ENCODE results near the gene KRT25.

The KRT25 gene

GRCh38 chr17:40775945-40776344 lies 20.8 kb upstream of the KRT25 start:
- DNase-seq (ENCODE audit: low spot score), result no peak
- no peak overlapping the region for H3K27ac ChIP-seq (replicated peaks; ENCODE audit: low read length)
- no peaks in the 10 kb centered on the region for H3K36me3 ChIP-seq (replicated peaks in 1 of 2; ENCODE audit: control insufficient read depth in 2 of 2, insufficient read depth in 2 of 2, low read length in 2 of 2)
- no peak overlapping the region for H3K18ac ChIP-seq (ENCODE audit: low read length)
- no peak overlapping the region for H4K91ac ChIP-seq (ENCODE audit: low read depth, low read length, poor library complexity)
- H2AFZ ChIP-seq (ENCODE audit: low read length), result no peak overlapping the region
- H2BK12ac ChIP-seq (ENCODE audit: low read length), result no peak overlapping the region
- no peak overlapping the region for H2AK5ac ChIP-seq (ENCODE audit: low read depth, low read length)
- no peak overlapping the region for H3K4ac ChIP-seq (ENCODE audit: low read length)
- H3K4me1 ChIP-seq (ENCODE audit: control insufficient read depth in 2 of 2, insufficient read depth in 1 of 2, low read depth in 1 of 2, low read length in 2 of 2), result no peaks in the 10 kb centered on the region
- H3K4me2 ChIP-seq (ENCODE audit: insufficient read depth, low read length, poor library complexity, severe bottlenecking), result no peak overlapping the region
- H3K4me3 ChIP-seq (ENCODE audit: low read length in 2 of 2), result no peak overlapping the region
- no peak overlapping the region for H3K14ac ChIP-seq (ENCODE audit: low read length)
- H3K9ac ChIP-seq (ENCODE audit: low read depth, low read length, poor library complexity), result no peak overlapping the region
- no peak overlapping the region for H2BK5ac ChIP-seq (ENCODE audit: low read length)
- no CpG with 5 or more reads among the region's 4 CpGs for WGBS, 2 donors (ENCODE audit: extremely low coverage in 2 of 2, insufficient read length in 2 of 2, insufficient replicate concordance in 1 of 2)
- peaks cover 0 to 18% (median 2%) of the 10 kb centered on the region in 3 experiments for H3K27me3 ChIP-seq (ENCODE audit: control insufficient read depth in 3 of 3, insufficient read depth in 3 of 3, low read depth in 1 of 3, low read length in 3 of 3)
- no peak overlapping the region for H4K8ac ChIP-seq (ENCODE audit: low read depth, low read length)
- no peak overlapping the region for H2BK15ac ChIP-seq (ENCODE audit: low read length)
- H2BK120ac ChIP-seq (ENCODE audit: low read depth, low read length), result no peak overlapping the region
- no peak overlapping the region for H3K23ac ChIP-seq (ENCODE audit: low read depth, low read length, poor library complexity)
- H3K9me3 ChIP-seq (replicated peaks in 1 of 2; ENCODE audit: control insufficient read depth in 2 of 2, insufficient read depth in 1 of 2, low read depth in 1 of 2, low read length in 2 of 2), result peaks cover 0 to 2% of the 10 kb centered on the region in 2 donors
- no peaks in the 10 kb centered on the region for H3K79me1 ChIP-seq (ENCODE audit: low read depth, low read length)

- no peaks in the 10 kb centered on the region for H3K36me3 ChIP-seq (replicated peaks in 1 of 2; ENCODE audit: control insufficient read depth in 2 of 2, insufficient read depth in 2 of 2, low read length in 2 of 2)
- no peak within 1 kb of the TSS for H3K27ac ChIP-seq (replicated peaks; ENCODE audit: low read length)
- no peak within 1 kb of the TSS for H3K18ac ChIP-seq (ENCODE audit: low read length)
- no peaks in the 10 kb centered on the region for H3K79me1 ChIP-seq (ENCODE audit: low read depth, low read length)
- no peak within 1 kb of the TSS for H3K14ac ChIP-seq (ENCODE audit: low read length)
- H2BK12ac ChIP-seq (ENCODE audit: low read length), result no peak within 1 kb of the TSS
- H3K9ac ChIP-seq (ENCODE audit: low read depth, low read length, poor library complexity), result no peak within 1 kb of the TSS
- H4K8ac ChIP-seq (ENCODE audit: low read depth, low read length), result no peak within 1 kb of the TSS
- no peak within 1 kb of the TSS for H3K4me2 ChIP-seq (ENCODE audit: insufficient read depth, low read length, poor library complexity, severe bottlenecking)
- H2AFZ ChIP-seq (ENCODE audit: low read length), result no peak within 1 kb of the TSS
- peaks cover 0 to 21% (median 2%) of the 10 kb centered on the region in 3 experiments for H3K27me3 ChIP-seq (ENCODE audit: control insufficient read depth in 3 of 3, insufficient read depth in 3 of 3, low read depth in 1 of 3, low read length in 3 of 3)
- no CpG with 5 or more reads among the region's 3 CpGs for WGBS, 2 donors (ENCODE audit: extremely low coverage in 2 of 2, insufficient read length in 2 of 2, insufficient replicate concordance in 1 of 2)
- no peak within 1 kb of the TSS for H3K4ac ChIP-seq (ENCODE audit: low read length)
- no peak within 1 kb of the TSS for H2AK5ac ChIP-seq (ENCODE audit: low read depth, low read length)
- no peak within 1 kb of the TSS for H2BK120ac ChIP-seq (ENCODE audit: low read depth, low read length)
- no peaks in the 10 kb centered on the region for H3K4me1 ChIP-seq (ENCODE audit: control insufficient read depth in 2 of 2, insufficient read depth in 1 of 2, low read depth in 1 of 2, low read length in 2 of 2)
- no peak for DNase-seq (ENCODE audit: low spot score)
- H3K9me3 ChIP-seq (replicated peaks in 1 of 2; ENCODE audit: control insufficient read depth in 2 of 2, insufficient read depth in 1 of 2, low read depth in 1 of 2, low read length in 2 of 2), result peaks cover 0 to 2% of the 10 kb centered on the region in 2 donors
- H3K23ac ChIP-seq (ENCODE audit: low read depth, low read length, poor library complexity), result no peak within 1 kb of the TSS
- H2BK5ac ChIP-seq (ENCODE audit: low read length), result peak within 1 kb of the TSS; percentile 82
- peak within 1 kb of the TSS in 1 of 2 donors; percentile 64 for H3K4me3 ChIP-seq (ENCODE audit: low read length in 2 of 2)
- no peak within 1 kb of the TSS for H2BK15ac ChIP-seq (ENCODE audit: low read length)
- H4K91ac ChIP-seq (ENCODE audit: low read depth, low read length, poor library complexity), result no peak within 1 kb of the TSS
Observed at GRCh38 chr17:40772101-40772500, 17.0 kb upstream of the KRT25 start, which contains the start of gene KRT26. KRT26 (minus strand) TSS chr17:40772201; CDS start chr17:40772113, 88 bp downstream.

- Histone ChIP-seq H2AK5ac (ENCODE audit: low read depth, low read length) (no peak overlapping the region), H3K36me3 (replicated peaks in 1 of 2; ENCODE audit: control insufficient read depth in 2 of 2, insufficient read depth in 2 of 2, low read length in 2 of 2) (peaks cover 0 to 2% of the 10 kb centered on the region in 2 donors), H3K4ac (ENCODE audit: low read length) (no peak overlapping the region), H3K4me3 (ENCODE audit: low read length in 2 of 2) (no peak overlapping the region), H2BK12ac (ENCODE audit: low read length) (no peak overlapping the region), H4K91ac (ENCODE audit: low read depth, low read length, poor library complexity) (no peak overlapping the region), H3K4me1 (ENCODE audit: control insufficient read depth in 2 of 2, insufficient read depth in 1 of 2, low read depth in 1 of 2, low read length in 2 of 2) (no peaks in the 10 kb centered on the region), H2BK15ac (ENCODE audit: low read length) (no peak overlapping the region), H2AFZ (ENCODE audit: low read length) (no peak overlapping the region), H3K9me3 (replicated peaks in 1 of 2; ENCODE audit: control insufficient read depth in 2 of 2, insufficient read depth in 1 of 2, low read depth in 1 of 2, low read length in 2 of 2) (peaks cover 6 to 12% of the 10 kb centered on the region in 2 donors), H3K27ac (replicated peaks; ENCODE audit: low read length) (no peak overlapping the region), H3K27me3 (ENCODE audit: control insufficient read depth in 3 of 3, insufficient read depth in 3 of 3, low read depth in 1 of 3, low read length in 3 of 3) (peaks cover 0 to 6% (median 4%) of the 10 kb centered on the region in 3 experiments), H3K4me2 (ENCODE audit: insufficient read depth, low read length, poor library complexity, severe bottlenecking) (no peak overlapping the region), H3K9ac (ENCODE audit: low read depth, low read length, poor library complexity) (no peak overlapping the region), H3K18ac (ENCODE audit: low read length) (no peak overlapping the region), H2BK5ac (ENCODE audit: low read length) (no peak overlapping the region), H4K8ac (ENCODE audit: low read depth, low read length) (no peak overlapping the region), H3K79me1 (ENCODE audit: low read depth, low read length) (no peaks in the 10 kb centered on the region), H3K23ac (ENCODE audit: low read depth, low read length, poor library complexity) (no peak overlapping the region), H2BK120ac (ENCODE audit: low read depth, low read length) (no peak overlapping the region), H3K14ac (ENCODE audit: low read length) (no peak overlapping the region)
- no peak for DNase-seq (ENCODE audit: low spot score)
- no CpG with 5 or more reads among the region's 2 CpGs for WGBS, 2 donors (ENCODE audit: extremely low coverage in 2 of 2, insufficient read length in 2 of 2, insufficient replicate concordance in 1 of 2)
Observed at GRCh38 chr17:40765657-40766056, 10.5 kb upstream of the KRT25 start.

- no peak overlapping the region for H2BK12ac ChIP-seq (ENCODE audit: low read length)
Observed at GRCh38 chr17:40763752-40764151, 8.6 kb upstream of the KRT25 start.

More at GRCh38 chr17:40763752-40764151, 8.6 kb upstream of the KRT25 start:
- no peak overlapping the region for H3K23ac ChIP-seq (ENCODE audit: low read depth, low read length, poor library complexity)
- H3K4me2 ChIP-seq (ENCODE audit: insufficient read depth, low read length, poor library complexity, severe bottlenecking), result no peak overlapping the region
- no peak overlapping the region for H4K8ac ChIP-seq (ENCODE audit: low read depth, low read length)
- H3K18ac ChIP-seq (ENCODE audit: low read length), result no peak overlapping the region
- H3K79me1 ChIP-seq (ENCODE audit: low read depth, low read length), result no peaks in the 10 kb centered on the region
- no peak overlapping the region for H2AFZ ChIP-seq (ENCODE audit: low read length)
- no peak overlapping the region for H3K14ac ChIP-seq (ENCODE audit: low read length)
- H2BK15ac ChIP-seq (ENCODE audit: low read length), result no peak overlapping the region
- no peak overlapping the region for H2BK5ac ChIP-seq (ENCODE audit: low read length)
- peaks cover 12 to 13% of the 10 kb centered on the region in 2 donors for H3K9me3 ChIP-seq (replicated peaks in 1 of 2; ENCODE audit: control insufficient read depth in 2 of 2, insufficient read depth in 1 of 2, low read depth in 1 of 2, low read length in 2 of 2)
- no peak overlapping the region for H2AK5ac ChIP-seq (ENCODE audit: low read depth, low read length)
- DNase-seq (ENCODE audit: low spot score), result no peak
- no peak overlapping the region for H3K9ac ChIP-seq (ENCODE audit: low read depth, low read length, poor library complexity)
- H3K4me1 ChIP-seq (ENCODE audit: control insufficient read depth in 2 of 2, insufficient read depth in 1 of 2, low read depth in 1 of 2, low read length in 2 of 2), result no peaks in the 10 kb centered on the region
- H4K91ac ChIP-seq (ENCODE audit: low read depth, low read length, poor library complexity), result no peak overlapping the region
- H3K4me3 ChIP-seq (ENCODE audit: low read length in 2 of 2), result no peak overlapping the region
- WGBS, 2 donors (ENCODE audit: extremely low coverage in 2 of 2, insufficient read length in 2 of 2, insufficient replicate concordance in 1 of 2), result no CpG with 5 or more reads among the region's 1 CpG
- peaks cover 0 to 6% (median 2%) of the 10 kb centered on the region in 3 experiments for H3K27me3 ChIP-seq (ENCODE audit: control insufficient read depth in 3 of 3, insufficient read depth in 3 of 3, low read depth in 1 of 3, low read length in 3 of 3)
- no peak overlapping the region for H2BK120ac ChIP-seq (ENCODE audit: low read depth, low read length)
- no peak overlapping the region for H3K4ac ChIP-seq (ENCODE audit: low read length)
- no peak overlapping the region for H3K27ac ChIP-seq (replicated peaks; ENCODE audit: low read length)
- H3K36me3 ChIP-seq (replicated peaks in 1 of 2; ENCODE audit: control insufficient read depth in 2 of 2, insufficient read depth in 2 of 2, low read length in 2 of 2), result peaks cover 0 to 2% of the 10 kb centered on the region in 2 donors

All from neuronal stem cell (in vitro differentiated cells).